GM18498 (cell line): ENCODE data around the gene CAMKMT.
A peak's percentile ranks its signal among the peaks of the same experiment; 100 is the strongest.

Experiments
- ATAC-seq: cut with Tn5 transposase; IDR thresholded peaks from one replicate; pipeline ENCODE4 v1.9.1; 2021; ENCODE audit warnings: mild to moderate bottlenecking, moderate library complexity; ENCODE audit not compliant: unreplicated experiment

CAMKMT gene

DNA sequence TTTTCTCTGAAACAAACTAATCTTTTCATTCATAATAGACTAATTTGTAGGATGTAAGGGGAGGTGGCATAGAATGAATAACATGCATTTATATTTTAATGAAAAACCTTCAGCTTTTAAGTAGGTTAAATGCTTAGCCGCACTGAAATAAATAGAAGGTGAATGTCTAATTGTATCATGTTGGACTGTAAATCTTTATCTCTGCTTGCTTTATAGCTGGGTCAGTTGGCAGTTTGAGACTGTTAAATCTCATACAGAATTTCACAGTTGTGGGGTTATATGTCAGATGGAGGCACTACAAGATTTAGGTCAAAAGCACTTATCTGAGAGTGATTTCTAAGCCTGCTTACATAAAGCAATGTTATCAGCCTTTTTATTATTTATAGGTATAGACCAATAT lies 405.0 kb downstream of the CAMKMT start:
- ATAC-seq = no peak

DNA sequence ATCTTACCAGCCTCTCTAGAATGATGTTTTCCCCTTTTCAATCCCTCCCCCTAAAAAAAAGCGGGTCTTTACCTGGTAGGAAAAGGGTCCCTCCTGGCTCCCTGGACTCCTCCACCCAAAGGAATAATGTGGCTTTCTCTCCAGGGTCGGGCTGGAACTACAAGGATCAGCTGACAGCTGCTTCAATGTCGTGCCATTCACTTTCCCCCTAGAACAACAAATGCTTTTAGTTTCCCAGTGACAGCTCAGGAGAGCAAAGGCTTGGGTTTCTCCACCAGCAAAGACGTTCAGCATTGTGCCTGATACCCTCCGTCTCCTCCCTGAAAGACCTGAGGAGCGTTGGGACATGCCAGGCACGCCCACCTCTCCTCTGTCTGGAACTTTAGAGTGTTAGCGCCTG lies 405.9 kb downstream of the CAMKMT start:
- no peak for ATAC-seq

DNA sequence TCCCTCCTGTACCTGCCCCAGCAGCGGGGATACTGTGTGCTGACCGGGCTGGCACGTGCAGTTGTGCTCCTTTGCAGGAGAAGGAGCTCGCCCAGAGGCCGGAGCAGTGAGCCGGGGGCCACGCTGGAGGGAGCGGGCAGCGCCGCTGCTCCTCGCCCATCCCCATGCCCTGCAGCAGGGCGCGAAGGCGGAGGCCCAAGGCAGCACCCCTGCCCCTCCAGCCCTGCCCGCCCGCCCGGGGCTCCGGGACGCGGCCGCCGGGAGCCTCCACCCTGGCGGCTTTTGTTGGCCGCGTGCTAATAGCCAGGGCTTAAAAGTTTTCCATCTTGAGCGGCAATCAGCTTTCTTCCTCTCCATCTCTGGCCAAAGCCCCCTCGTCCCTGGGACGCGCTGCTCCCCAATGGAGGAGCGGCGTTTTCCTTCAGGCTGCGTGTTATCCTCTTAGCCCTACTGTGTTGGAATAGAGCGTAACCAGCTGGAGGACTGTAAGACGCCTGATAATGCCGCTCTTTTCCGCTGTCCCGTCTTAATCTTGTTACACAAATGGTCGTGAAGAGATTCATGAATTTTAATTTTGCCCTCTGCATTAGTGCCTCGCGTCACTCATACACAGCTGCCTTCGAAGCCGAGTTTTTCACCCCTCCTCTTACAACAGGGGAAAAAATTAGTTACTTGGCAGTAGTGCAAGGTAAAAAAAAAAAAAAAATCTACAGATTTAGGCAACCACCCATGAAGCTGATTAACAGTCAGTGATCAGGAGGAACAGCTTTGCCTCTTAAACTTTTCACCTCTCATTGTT lies 406.9 kb downstream of the CAMKMT start:
- no peak for ATAC-seq

DNA sequence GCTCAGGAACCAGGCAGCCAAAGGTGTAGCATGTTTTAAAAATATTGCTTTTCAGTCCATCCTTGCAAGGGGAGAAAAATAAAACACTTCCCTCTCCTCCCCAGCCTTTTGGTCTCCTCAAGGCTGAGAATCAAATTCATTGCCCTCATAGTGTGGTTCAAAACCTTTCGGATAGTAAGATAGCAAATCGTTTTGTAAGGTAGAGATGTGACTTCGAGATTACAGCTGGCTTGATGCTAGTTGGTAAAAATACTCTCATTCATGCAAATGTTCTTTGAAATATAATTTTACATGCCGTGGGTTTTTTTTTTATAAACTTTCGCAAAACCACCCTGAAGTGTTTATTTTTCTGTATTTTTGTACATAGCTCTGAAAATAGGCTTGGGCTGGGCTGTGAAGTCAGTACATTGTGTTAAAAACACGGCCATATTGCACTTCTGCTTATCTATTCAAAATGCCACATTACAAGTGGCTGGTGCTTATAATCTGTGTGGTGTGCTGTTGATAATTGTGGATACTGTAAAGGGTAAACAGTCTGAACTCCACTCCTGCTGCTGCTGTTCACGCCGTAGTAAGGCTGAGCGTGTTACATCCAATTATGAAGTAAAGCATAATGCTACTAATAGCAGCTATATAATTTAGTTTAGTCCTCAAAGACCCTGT lies 407.7 kb downstream of the CAMKMT start:
- no peak for ATAC-seq

DNA sequence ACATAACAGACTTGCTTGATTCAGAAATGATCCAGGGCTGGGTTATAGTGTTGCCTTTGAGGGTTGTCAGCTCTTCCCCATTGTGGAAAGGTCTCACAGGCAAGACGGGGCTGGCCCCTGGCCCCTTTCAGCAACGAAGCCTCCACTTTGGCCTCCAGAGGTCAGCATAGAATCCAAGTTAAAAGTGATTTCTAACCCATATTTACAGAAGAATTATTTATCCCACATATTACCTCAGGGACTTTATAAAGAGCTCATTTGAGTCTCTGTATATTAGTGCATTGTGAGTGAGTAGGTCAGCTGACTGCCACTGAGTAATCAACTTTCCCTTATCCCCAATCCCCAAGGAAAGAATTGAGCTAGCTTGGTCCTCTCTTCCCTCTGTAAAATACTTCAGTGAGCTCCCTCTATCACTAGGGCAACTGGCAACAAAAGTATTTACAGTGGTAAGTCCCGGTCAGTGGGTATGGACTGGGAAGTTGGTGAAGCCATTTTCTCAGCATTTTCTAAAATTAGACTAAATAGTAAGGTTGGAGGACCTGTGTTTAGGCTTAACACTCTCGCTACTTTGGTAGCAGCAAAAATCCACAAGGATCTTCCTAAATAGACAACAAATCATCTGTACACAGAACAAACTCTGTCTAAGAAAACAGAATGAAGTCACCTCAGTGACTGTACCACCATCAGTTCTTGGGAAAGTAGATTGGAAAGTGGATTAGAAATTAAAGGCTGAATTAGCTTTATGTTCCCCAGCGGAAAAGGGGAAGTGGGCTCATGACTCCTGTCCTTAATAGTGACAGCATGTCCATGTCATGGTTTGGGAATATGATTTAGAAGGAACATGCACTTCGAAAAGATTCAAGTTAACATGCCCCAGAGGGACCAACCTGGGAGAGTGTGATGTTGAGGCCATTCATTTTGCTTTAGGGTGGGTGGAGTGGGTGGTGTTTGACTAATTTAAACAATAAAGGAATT lies 408.8 kb downstream of the CAMKMT start:
- no peak for ATAC-seq

DNA sequence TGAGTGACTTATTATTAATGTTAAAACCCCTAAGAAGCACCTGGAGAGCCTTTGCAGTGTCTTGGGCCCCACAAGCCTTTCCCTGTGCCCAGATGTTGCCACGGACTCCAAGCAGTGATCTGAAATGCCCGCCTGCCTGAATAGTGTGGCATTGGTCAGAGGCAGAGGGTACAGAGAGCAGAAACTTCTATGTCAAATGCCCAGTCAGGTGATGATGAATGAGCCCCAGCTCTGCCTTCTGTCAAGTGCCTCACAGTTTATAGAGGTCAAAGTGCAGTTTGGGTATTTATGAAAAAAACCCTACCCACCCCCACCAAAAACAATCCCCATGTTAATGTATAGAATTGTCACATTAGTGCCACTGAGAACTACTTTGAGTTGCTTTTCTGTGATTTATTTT lies 409.8 kb downstream of the CAMKMT start:
- no peak for ATAC-seq

DNA sequence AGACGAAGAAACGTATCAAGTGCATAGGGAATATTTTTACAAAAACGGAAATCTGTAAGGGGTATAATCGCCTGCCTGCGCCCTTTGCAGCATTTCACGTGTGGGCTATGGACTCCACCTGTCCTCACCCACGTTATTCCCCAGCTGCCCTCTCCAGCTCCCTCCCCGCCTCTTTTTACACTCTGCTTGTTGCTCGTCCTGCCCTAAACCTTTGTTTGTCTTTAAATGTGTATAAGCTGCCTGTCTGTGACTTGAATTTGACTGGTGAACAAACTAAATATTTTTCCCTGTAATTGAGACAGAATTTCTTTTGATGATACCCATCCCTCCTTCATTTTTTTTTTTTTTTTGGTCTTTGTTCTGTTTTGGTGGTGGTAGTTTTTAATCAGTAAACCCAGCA lies 410.4 kb downstream of the CAMKMT start:
- no peak for ATAC-seq

DNA sequence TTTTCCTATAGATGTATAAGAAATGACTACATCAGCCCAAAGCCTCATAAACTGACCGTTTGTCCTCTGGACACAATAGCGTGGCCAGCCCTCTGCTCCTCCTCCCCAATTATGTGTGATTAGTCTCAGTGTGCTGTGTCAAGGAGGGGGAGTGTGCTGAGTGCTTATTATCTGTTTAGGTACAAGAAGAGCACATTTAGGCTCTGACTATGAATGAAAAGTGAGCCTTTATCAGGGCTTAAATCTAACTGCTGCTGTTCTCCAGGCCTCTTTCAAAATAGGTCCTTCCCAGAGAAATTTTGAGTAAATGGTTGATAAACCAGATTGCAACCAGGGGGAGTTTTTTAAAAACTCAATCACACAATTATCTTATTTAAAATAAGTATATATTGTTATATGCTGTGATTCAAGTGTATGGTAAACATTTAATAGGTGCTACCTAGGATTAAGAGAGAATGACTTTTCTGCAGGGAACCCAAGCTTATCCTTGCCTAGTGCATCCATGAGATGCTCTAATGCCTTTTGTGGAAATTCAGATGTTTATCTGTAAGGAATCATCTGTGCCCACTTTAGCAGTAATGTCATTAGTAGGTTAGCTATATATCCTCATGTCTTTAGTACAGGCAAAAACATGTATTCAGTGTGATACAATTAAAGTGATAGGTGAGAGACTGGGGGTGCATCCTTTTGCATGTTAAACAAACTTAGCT lies 411.1 kb downstream of the CAMKMT start:
- no peak for ATAC-seq

DNA sequence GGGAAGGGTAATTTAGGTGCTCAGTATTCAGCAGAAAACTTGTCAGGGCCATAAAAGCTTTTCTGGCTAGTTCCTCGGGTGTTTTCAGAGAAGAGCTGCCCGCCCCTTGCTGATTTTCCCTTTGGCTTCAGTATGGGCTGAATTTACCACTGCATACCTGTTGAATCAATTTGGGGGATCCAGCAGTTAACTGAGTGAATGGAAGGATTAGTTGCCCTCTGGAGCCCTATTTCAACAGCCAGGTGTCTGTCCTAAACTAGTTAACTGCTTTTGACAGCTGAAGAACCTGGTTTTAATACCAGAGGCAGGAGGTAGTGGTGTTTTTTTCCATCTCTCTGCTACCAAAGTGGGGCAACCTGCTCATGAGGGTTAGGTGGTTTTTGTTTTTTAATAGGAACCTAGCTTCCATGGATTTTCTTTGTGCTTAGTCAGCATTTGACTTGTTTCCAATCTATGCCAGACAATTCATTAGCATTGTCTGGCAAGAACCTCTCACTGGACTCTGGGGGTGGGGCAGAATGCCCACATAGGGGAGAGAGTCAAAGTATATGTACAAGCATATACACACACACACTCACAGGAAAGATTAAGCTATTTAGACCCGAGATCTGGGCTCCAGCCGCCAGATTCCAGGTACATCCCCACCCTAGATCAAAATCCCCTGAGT lies 413.2 kb downstream of the CAMKMT start:
- ATAC-seq = no peak

DNA sequence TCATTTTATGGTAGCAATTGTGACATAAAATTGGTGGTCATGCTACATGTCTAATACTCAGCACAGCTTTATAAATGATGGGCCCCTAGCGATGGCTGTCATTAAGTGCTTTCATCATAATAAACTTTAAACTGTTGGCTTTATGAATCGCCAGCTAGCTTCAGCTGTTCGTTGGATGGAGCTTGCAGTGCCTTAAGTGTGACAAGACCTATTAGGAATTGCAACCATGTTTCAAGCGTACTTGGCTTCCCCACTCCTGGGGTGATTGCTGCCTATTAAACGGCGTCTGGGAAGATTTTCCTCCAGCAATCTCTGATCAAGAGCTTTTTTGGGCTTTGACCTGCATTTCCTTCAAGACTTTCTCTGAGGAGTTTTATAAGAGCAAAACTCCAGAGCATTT lies 415.3 kb downstream of the CAMKMT start:
- ATAC-seq = no peak

DNA sequence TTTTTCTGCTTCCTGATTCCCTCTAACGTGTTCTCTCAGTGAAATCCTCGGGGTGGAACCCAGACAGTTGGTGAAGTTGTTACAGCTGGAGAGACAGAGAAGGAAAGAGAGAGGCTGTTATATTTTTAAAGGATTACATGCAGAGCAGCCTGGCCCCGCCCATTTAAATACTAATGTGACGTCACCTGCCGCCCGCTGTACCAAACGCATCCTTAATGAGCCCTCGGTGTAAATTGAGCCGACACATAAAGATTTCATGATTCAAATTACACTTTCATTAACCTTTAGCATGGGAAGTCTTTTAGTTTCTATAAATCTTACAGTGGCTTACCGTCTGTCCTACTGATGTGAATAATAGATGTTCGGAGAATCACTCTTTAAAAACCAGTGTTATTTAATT lies 415.8 kb downstream of the CAMKMT start:
- ATAC-seq = no peak

DNA sequence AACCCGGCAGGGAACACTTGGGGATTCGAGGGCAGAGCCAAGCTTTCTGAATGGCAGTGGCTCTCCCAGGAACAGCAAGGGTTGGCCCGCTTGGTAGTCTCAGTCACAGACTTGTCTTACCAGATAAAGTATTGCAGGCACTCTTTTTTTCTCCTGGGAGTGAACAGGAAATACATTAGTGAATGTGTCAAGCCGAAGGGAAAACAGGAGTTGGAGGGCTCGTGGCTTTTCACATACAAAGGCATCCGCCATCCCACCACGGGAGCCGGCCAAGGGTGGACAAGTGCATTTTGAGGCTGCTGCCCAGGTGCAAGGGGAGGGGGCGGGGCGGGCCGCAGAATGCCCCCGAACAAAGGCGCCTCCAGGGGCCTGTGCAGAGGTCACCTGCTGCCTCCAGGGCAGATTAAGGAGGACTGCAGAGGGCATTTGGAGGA lies 416.5 kb downstream of the CAMKMT start:
- peak; percentile 54 for ATAC-seq

DNA sequence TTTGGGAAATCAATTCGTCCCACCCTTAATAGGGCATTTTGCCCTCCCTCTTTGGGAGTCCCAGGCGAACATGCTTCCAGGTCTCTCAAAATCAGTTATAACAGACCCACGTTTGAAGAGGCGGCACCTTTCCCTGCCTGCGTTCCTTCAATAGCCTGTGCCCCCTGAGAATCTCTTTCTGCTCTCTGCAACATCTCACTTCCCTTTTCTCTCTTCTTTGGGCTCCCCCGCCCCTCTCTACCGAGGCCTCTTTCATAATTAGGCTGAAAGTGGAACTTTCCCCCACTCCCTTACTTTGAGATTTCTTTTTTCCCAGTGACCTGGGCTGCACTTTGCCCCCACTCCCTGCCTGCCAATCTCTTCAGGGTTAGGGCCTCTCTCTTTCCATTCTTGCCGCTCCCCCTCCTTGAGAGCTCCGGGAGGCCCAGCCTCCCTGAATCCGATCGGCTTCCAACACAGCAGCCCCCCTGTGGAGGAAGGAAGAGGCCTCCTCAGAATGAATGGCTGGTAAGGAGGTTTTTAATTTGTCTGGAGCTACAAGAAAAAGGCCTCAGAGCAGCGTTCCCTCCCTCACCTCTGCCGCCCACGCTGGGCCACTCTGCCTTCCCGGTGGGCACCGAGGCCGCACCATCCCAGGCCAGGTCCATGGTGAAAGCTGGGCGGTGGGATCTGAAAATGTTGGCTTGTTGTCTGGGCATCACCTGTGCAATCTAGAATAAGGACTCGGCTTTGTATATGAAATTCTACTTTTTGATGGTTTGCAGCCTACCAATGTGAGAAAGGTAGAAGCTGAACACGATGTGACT lies 417.1 kb downstream of the CAMKMT start:
- peak; percentile 94 for ATAC-seq

DNA sequence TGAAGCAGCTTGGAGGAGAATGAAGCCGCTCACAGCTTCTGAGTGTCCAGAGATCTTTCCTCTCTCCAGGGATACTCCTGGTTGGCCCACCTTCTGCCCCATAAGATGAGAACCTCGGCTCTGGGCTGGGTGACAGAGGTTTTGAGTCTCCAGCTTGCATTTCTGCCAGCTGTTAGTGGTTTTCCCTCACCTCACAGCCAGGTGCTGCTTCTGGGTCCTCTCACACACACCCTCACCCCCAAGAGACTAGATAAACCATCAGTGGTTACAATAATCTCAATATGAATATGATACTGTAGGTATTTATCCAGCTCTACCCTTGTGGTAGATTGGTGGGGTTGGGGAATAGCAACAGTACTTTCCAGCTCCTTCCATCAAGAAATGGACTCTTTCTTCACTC lies 418.0 kb downstream of the CAMKMT start:
- ATAC-seq = no peak

DNA sequence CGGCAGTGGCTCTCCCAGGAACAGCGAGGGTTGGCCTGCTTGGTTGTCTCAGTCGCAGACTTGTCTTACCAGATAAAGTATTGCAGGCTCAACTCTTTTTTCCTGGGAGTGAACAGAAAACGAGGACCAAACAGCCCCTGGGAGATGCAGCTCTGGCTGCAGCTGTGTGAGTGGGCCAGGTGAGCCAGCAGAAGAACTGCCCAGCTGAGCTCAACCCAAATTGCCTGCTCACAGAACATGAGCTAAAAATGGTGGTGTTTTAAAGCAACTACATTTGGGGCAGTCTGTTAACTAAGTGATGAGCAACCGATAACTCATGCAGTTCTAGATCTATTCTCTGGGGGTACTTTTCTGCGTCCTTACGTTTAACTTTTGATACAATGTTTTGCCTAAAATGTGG lies 418.7 kb downstream of the CAMKMT start:
- ATAC-seq = no peak

DNA sequence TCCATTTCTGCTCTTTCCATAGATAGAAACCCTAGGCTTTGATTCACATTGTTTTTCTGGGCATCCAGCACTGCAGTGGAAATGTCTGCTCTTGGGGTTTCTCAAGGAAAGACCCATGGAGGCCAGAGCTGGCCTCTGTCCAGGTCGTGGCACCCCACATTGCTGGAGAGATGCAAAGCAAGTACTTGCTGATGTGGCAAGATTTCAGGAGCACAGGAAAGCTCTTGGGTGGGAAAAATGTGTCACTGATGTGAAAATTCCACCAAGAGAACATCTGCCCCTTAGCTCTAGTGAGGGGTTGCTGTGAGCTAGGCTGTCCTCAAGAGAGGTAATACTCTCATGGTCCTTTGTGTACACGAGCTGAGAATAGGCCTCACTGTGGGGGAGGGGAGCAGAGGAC lies 423.7 kb downstream of the CAMKMT start:
- no peak for ATAC-seq

DNA sequence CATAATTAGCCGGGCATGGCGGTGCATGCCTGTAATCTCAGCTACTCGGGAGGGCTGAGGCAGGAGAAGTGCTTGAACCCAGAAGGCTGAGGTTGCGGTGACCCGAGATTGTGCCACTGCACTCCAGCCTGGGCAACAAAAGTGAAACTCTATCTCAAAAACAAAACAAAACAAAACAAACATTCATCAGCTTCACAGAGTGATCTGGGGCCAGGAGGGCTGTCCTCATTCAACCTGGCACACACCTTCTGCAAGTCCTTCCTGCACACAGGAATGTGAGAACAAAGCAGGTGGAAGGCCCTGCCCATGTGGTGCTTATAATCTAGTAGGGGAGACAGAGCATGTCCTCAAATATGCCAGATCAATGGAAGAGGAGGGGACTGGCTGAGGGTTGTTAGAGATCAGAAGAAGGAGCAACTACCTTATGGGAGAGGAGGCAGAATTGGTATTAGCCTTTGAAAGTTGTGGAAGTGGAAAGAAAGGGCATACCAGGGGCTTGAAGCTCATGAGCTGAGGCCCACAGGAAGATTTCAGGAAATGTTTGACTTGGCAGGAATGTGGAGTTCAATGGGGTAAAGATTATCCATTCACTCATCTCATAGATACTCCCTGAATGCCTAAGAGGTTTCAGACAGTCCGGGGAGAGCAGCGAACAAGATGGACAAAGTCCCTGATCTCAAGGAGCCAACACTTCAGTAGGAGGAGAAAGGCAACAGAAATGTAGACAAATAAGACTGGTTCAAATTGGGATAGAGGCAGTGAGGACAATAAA lies 424.5 kb downstream of the CAMKMT start:
- ATAC-seq = no peak

DNA sequence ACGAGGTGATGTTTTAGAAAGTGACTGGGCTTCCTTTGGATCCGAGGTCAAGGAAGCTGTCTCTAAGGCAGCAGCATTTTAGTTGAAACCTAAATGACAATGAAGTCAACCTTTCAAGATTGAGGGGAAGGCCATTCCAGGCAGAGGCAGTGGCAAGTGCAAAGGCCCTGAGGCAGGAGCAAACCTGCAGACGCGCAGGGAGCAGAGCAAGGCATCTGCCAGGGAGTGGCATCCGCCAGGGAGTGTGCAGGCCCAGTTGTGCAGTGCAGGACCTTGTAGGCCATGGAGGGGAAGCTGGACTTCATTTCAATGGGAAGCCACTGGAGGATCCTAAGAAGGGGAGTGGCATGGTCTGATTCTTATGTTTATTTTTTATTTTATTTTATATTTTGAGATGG lies 425.1 kb downstream of the CAMKMT start:
- ATAC-seq = no peak

DNA sequence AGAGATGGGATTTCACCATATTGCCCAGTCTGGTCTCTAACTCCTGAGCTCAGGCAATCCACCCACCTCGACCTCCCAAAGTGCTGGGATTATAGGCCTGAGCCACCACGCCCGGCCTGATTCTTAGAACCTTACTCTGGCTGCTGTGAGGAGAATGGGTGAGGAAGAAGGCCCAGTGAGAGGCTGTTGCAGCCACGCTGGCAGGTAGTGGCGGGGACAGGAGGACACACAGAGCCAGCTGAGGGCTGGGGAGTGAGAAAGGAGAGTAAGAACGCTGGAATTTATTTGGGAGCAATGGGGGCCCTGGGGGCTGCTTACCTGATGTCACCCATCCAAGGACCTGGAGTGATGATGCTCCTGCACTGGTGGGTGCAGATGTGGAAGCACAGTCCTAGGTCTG lies 425.9 kb downstream of the CAMKMT start:
- ATAC-seq = no peak
